ENCODE measurements around the gene TMEM270. TPM values are rescaled to one million over a fixed set of nuclear protein-coding genes. Genes with fewer than 3 reads are reported as not detected.

Gene TMEM270, protein sequence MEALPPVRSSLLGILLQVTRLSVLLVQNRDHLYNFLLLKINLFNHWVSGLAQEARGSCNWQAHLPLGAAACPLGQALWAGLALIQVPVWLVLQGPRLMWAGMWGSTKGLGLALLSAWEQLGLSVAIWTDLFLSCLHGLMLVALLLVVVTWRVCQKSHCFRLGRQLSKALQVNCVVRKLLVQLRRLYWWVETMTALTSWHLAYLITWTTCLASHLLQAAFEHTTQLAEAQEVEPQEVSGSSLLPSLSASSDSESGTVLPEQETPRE
- 0.19 to 0.23 TPM in 2 of 5 replicates, not detected in the others for total RNA-seq (2022; extraction: Qiagen RNA extraction; ENCODE audit: low read depth)

DNA sequence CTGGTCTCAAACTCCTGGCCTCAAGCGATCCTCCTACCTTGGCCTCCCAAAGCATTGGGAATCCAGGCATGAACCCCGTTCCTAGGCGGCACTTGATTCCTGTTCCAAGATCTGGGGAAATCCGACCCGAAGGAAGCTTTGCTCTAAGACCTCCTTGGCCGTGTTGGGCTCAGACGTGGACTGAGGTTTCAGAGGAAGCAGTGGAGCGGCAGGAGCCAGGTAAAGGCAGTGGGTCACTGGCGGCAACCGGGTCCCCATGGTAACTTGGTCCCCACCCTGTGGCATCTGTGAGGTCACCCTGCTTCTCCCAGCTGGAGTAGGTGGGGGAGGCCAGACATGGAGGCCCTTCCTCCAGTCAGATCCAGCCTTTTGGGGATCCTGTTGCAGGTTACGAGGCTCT, at the start of gene TMEM270:
TMEM270 (plus strand) TSS at position 301 of the 400 bp plus-strand sequence; CDS start at position 337, 36 bp downstream.

DNA sequence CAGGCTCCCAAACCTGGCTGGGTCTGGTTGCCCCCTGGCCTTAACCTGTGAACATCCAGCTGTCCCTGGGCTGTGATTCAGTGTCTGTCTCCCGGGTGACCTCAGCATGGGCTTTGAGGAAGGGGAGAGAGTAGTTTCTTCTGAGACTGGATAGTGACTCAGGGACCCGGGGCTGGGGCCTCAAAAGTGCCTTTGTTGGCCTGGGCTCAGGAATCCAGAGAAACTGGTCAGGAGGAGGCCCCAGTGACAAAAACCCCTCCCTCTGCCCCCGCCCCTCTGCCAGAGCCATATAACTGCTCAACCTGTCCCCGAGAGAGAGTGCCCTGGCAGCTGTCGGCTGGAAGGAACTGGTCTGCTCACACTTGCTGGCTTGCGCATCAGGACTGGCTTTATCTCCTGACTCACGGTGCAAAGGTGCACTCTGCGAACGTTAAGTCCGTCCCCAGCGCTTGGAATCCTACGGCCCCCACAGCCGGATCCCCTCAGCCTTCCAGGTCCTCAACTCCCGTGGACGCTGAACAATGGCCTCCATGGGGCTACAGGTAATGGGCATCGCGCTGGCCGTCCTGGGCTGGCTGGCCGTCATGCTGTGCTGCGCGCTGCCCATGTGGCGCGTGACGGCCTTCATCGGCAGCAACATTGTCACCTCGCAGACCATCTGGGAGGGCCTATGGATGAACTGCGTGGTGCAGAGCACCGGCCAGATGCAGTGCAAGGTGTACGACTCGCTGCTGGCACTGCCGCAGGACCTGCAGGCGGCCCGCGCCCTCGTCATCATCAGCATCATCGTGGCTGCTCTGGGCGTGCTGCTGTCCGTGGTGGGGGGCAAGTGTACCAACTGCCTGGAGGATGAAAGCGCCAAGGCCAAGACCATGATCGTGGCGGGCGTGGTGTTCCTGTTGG, 30.0 kb upstream of the TMEM270 start, which contains the start of gene CLDN4:
CLDN4 (plus strand) TSS at position 316 of the 903 bp plus-strand sequence; CDS start at position 522, 206 bp downstream.

DNA sequence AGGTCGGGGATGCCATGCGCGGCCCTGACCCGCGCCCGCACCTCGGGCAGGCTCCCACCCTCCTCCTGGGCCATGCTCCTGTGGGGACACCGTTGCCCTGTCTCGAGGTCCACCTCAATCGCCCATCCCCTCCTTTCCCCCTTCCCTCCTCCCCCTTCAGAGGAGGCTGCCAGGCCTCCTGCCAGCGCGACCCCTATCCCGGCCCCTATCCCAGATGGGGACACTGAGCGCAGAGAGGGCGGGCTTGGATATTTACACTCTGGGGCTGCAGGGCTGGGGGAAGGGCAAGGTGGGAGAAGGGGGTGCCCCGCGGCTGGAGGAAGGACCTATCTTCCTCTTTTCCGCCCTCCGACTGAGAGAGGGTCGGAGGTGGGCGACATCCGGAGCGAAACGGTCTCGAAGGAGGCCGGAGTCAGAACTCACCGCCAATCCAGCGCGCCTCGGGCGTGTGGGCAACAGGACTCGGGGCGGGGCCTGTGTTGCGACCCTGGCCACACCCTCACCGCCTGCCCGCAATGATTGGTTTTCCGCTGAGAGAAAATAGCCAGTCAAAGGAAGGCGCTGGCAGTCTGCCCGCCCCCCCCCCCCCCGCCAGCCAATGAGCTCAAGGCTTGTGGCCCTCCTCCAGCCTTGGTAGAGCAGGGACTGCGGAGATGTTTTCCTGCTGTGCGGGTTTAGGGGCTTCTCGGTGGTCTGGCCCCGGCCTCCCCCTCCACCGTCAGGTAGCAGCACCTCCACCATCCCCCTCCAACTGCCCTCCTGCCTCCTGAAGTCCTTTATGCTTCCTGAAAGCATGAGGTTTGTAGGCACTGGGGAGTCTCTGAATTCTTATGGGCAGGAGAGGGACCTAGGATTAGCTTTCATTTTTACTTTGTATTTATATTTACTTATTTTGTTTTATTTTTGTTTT, 18.6 kb upstream of the TMEM270 start, which contains the start of gene METTL27:
METTL27 (minus strand) TSS at position 450 of the 910 bp plus-strand sequence; CDS start at position 74, 376 bp downstream.

Other genes with a start within 250 kb of the TMEM270 start
- 0.25 to 1.4 TPM (median 1.0 TPM) in 5 replicates for gene MLXIPL, start 236.6 kb upstream of the TMEM270 start, total RNA-seq (2022; extraction: Qiagen RNA extraction; ENCODE audit: low read depth)
- gene VPS37D, start 193.3 kb upstream of the TMEM270 start, total RNA-seq (2022; extraction: Qiagen RNA extraction; ENCODE audit: low read depth), result 3.1 to 5.5 TPM (median 4.4 TPM) in 5 replicates
- gene DNAJC30, start 177.7 kb upstream of the TMEM270 start, total RNA-seq (2022; extraction: Qiagen RNA extraction; ENCODE audit: low read depth), result 7.8 to 10.4 TPM (median 9.6 TPM) in 5 replicates
- gene BUD23, start 177.6 kb upstream of the TMEM270 start, total RNA-seq (2022; extraction: Qiagen RNA extraction; ENCODE audit: low read depth), result 126 to 177 TPM (median 135 TPM) in 5 replicates
- 60.0 to 84.0 TPM (median 75.3 TPM) in 5 replicates for gene STX1A, start 141.5 kb upstream of the TMEM270 start, total RNA-seq (2022; extraction: Qiagen RNA extraction; ENCODE audit: low read depth)
- gene ABHD11, start 122.4 kb upstream of the TMEM270 start, total RNA-seq (2022; extraction: Qiagen RNA extraction; ENCODE audit: low read depth), result 21.0 to 28.1 TPM (median 22.8 TPM) in 5 replicates
- gene CLDN3, start 90.9 kb upstream of the TMEM270 start, total RNA-seq (2022; extraction: Qiagen RNA extraction; ENCODE audit: low read depth), result 1.6 to 3.7 TPM (median 2.8 TPM) in 5 replicates
- gene CLDN4, start 30.2 kb upstream of the TMEM270 start, total RNA-seq (2022; extraction: Qiagen RNA extraction; ENCODE audit: low read depth), result 4.4 to 6.6 TPM (median 5.7 TPM) in 5 replicates
- 9.0 to 12.3 TPM (median 10.8 TPM) in 5 replicates for gene METTL27, start 18.6 kb upstream of the TMEM270 start, total RNA-seq (2022; extraction: Qiagen RNA extraction; ENCODE audit: low read depth)
- gene ELN, start 167.0 kb downstream of the TMEM270 start, total RNA-seq (2022; extraction: Qiagen RNA extraction; ENCODE audit: low read depth), result 0.06 to 0.14 TPM (median 0.10 TPM) in 5 replicates
- 33.1 to 42.6 TPM (median 36.0 TPM) in 5 replicates for gene LIMK1, start 222.6 kb downstream of the TMEM270 start, total RNA-seq (2022; extraction: Qiagen RNA extraction; ENCODE audit: low read depth)